NB4 (cell line): ENCODE data around the gene KRTAP25-1.

Source experiments
- CTCF ChIP-seq: IDR thresholded peaks from one replicate; pipeline ENCODE4 v1.5.1; 2012; ENCODE audit warnings: low read depth, low read length
- POLR2A ChIP-seq: IDR thresholded peaks from 2 replicates; pipeline ENCODE4 v1.6.1; 2011; ENCODE audit warnings: mild to moderate bottlenecking; ENCODE audit not compliant: insufficient read length; ENCODE audit errors: extremely low read depth

GRCh38 chr21:30257773-30258172 is 31.5 kb downstream of the KRTAP25-1 start:
- TF ChIP-seq CTCF (peak; percentile 32), POLR2A (no peak)
